Ishikawa (cell line): Measurements from ENCODE around the gene UBAC2.

Source experiments
- CEBPB ChIP-seq: IDR thresholded peaks from 2 replicates; pipeline ENCODE4 v1.6.1; 2012
- CREB1 ChIP-seq: IDR thresholded peaks from 2 replicates; pipeline ENCODE4 v1.6.1; 2012; ENCODE audit warnings: low read depth
- EGR1 ChIP-seq: IDR thresholded peaks from 2 replicates; pipeline ENCODE4 v1.6.1; 2012
- EP300 ChIP-seq: IDR thresholded peaks from 2 replicates; pipeline ENCODE4 v1.6.1; 2012; ENCODE audit warnings: borderline replicate concordance
- FOXM1 ChIP-seq: IDR thresholded peaks from 2 replicates; pipeline ENCODE4 v1.6.1; 2012; ENCODE audit warnings: low read depth, borderline replicate concordance
- NFIC ChIP-seq: IDR thresholded peaks from 2 replicates; pipeline ENCODE4 v1.6.1; 2012
- RAD21 ChIP-seq: IDR thresholded peaks from 2 replicates; pipeline ENCODE4 v1.6.1; 2012; ENCODE audit warnings: low read depth
- TAF1 ChIP-seq: IDR thresholded peaks from 2 replicates; pipeline ENCODE4 v1.6.1; 2012; ENCODE audit warnings: low read depth, mild to moderate bottlenecking
- TCF12 ChIP-seq: IDR thresholded peaks from 2 replicates; pipeline ENCODE4 v1.6.1; 2012; ENCODE audit warnings: low read depth
- TEAD4 ChIP-seq: IDR thresholded peaks from 2 replicates; pipeline ENCODE4 v1.6.1; 2012
- YY1 ChIP-seq: IDR thresholded peaks from 2 replicates; pipeline ENCODE4 v1.6.1; 2012; ENCODE audit warnings: low read depth
- ZBTB7A ChIP-seq: IDR thresholded peaks from 2 replicates; pipeline ENCODE4 v1.6.1; 2012; ENCODE audit warnings: low read depth
- TF ChIP-seq, protein P1 (sequence below): IDR thresholded peaks from 2 replicates; pipeline ENCODE4 v1.6.1; 2012
- TF ChIP-seq, protein P2 (sequence below): IDR thresholded peaks from 2 replicates; pipeline ENCODE4 v1.6.1; 2012
- TF ChIP-seq, protein P3 (sequence below): IDR thresholded peaks from 2 replicates; pipeline ENCODE4 v1.6.1; 2012; ENCODE audit warnings: low read depth, mild to moderate bottlenecking

Gene UBAC2

DNA sequence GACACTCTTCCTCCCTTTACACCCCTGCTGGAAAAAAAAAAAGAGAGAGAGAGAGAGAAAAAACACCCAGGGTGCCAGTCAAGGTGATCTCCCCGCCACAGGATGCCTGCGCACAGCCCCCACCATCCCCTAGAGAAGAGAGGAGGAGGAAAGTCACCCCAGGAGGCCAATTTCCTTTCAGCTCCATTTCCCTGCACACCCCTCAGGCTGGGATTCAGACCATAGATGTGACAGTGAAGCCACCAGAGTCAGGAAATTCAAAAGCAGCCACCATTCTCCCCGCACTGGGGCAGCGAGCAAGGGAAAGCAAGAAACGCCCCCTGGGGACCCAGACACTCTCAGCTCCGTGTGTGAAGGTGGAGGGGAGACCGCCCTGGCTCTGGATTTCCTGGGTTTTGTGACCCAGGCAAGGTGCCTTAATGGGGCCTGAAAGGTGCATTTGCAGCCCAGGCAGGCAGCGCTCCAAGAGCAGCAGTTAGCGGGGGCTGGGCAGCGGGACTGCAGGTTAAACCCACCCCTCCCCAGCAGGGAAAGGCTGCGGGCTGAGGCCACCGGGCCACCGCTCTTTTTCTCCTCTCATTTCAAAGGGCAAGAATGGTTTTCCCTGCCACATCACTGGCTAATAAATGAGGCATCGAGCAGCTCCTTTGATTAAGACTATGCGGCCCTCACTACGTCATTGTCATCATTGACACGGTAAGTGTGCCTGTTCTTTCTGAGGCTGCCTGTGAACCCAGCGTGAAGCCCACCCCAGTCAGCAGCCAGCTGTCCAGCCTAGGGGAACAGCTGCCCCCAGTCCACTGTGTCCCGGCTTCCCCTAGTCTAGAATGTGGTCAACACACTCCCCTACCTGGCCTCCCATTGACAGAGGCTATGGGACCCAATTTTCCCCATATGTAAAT lies 216.8 kb downstream of the UBAC2 start:
- TF ChIP-seq, protein P1, sequence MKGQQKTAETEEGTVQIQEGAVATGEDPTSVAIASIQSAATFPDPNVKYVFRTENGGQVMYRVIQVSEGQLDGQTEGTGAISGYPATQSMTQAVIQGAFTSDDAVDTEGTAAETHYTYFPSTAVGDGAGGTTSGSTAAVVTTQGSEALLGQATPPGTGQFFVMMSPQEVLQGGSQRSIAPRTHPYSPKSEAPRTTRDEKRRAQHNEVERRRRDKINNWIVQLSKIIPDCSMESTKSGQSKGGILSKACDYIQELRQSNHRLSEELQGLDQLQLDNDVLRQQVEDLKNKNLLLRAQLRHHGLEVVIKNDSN: no peak
- no peak for TF ChIP-seq FOXM1
- TF ChIP-seq TCF12: no peak
- TF ChIP-seq, protein P2, sequence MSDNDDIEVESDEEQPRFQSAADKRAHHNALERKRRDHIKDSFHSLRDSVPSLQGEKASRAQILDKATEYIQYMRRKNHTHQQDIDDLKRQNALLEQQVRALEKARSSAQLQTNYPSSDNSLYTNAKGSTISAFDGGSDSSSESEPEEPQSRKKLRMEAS: no peak
- TF ChIP-seq YY1: no peak
- no peak for TF ChIP-seq ZBTB7A
- TF ChIP-seq TEAD4: no peak
- TF ChIP-seq EP300: no peak
- TF ChIP-seq, protein P3, sequence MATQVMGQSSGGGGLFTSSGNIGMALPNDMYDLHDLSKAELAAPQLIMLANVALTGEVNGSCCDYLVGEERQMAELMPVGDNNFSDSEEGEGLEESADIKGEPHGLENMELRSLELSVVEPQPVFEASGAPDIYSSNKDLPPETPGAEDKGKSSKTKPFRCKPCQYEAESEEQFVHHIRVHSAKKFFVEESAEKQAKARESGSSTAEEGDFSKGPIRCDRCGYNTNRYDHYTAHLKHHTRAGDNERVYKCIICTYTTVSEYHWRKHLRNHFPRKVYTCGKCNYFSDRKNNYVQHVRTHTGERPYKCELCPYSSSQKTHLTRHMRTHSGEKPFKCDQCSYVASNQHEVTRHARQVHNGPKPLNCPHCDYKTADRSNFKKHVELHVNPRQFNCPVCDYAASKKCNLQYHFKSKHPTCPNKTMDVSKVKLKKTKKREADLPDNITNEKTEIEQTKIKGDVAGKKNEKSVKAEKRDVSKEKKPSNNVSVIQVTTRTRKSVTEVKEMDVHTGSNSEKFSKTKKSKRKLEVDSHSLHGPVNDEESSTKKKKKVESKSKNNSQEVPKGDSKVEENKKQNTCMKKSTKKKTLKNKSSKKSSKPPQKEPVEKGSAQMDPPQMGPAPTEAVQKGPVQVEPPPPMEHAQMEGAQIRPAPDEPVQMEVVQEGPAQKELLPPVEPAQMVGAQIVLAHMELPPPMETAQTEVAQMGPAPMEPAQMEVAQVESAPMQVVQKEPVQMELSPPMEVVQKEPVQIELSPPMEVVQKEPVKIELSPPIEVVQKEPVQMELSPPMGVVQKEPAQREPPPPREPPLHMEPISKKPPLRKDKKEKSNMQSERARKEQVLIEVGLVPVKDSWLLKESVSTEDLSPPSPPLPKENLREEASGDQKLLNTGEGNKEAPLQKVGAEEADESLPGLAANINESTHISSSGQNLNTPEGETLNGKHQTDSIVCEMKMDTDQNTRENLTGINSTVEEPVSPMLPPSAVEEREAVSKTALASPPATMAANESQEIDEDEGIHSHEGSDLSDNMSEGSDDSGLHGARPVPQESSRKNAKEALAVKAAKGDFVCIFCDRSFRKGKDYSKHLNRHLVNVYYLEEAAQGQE: no peak
- no peak for TF ChIP-seq RAD21
- TF ChIP-seq TAF1: no peak
- no peak for TF ChIP-seq CEBPB
- no peak for TF ChIP-seq EGR1
- TF ChIP-seq CREB1: no peak
- no peak for TF ChIP-seq NFIC

DNA sequence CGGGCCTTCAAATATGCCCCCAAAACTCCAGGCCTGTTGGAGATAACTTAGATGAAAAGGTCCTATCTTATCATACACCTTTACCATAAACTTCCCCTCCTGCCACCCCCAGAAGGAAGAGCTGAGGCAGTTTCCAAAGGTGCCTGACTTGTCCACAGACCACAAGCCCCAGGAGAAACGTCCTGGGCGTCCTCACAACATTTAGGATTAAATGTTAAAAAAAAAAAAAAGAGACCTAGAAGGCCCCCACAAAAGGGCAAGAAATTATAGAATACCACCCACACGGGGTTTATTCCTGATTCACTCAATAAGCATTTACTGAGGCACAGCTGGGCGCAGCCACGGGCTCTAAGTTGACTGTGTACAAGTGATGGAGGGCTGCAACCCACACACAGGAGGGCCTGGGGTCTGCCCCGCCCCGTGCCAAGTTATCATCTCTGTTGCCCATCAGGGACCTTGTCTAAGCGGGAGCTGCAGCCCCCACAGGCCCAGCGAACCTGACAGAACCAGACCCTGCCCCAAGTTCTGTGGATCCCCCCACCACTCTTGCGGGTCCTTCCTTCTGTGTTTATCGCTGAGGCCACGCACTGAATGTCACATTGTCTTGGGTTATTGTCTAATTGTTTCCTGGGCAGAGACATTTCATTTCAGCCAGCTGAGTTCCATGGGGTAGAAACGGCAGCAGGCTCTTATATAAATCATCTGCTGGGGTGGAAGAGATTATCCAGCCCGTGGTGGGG lies 217.6 kb downstream of the UBAC2 start:
- TF ChIP-seq EGR1 (no peak), RAD21 (no peak), TEAD4 (no peak), NFIC (no peak), TAF1 (no peak), FOXM1 (no peak), TCF12 (no peak), EP300 (no peak), CEBPB (no peak), YY1 (no peak), CREB1 (no peak), ZBTB7A (no peak)
- TF ChIP-seq, protein P2: no peak
- TF ChIP-seq, protein P1: no peak
- TF ChIP-seq, protein P3: no peak

DNA sequence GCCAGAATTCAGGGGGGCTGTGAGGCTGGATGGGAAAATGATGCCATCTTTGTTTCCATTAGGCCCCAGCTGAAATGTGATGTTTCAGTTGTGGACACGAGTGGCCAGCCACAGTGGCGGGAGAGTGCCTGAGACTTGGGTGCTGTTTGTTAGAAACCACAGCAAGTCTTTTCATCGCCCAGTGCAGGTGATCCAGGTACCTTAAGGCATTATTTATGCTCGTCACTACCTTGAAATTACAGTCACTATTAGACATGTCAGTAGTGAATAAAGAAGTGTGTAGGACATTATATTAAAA lies 218.1 kb downstream of the UBAC2 start:
- no peak for TF ChIP-seq FOXM1
- no peak for TF ChIP-seq EP300
- TF ChIP-seq, protein P1: no peak
- TF ChIP-seq NFIC: no peak
- no peak for TF ChIP-seq CEBPB
- TF ChIP-seq TAF1: no peak
- no peak for TF ChIP-seq YY1
- TF ChIP-seq RAD21: no peak

DNA sequence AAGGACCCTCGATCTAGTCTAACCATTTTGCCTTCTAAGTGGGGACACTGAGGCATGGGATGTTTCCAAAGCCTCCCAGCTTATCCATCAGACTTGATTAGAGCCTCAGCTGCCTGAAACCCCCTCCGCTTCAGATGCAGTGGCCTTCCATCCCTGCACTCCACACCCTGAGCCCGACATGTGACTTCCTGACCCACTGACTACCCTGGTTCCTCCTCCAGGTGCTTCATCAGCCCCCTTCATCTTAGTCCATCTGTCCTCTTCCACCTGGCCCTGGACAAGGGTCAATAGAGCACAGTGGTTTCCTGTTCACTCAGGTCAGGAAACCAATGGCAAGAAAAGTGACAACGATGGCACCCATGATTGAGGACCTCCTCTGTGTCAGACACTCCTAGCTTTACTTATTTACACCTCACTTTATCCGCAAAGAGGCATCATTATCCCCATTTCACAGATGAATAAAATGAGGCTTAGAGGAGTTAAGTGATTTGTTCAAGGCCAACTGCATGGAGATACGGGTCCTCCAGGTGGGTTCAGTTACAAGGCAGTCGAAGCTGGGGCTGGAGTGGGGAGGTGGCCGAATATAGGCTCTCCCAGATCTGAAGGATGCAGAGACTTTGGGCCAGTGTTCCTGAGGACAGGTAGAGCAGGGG lies 219.1 kb downstream of the UBAC2 start:
- TF ChIP-seq TAF1 (no peak), RAD21 (no peak), FOXM1 (no peak), NFIC (no peak), EP300 (no peak), TCF12 (no peak), YY1 (no peak), TEAD4 (no peak)
- TF ChIP-seq, protein P2: no peak
- TF ChIP-seq, protein P1: no peak
